ENCODE results near the gene DCP1A.
"Not testable (repeated sequence)": the region's sequence is repeated elsewhere in the genome, so short reads cannot be mapped to it uniquely, and the experiment has no call there.

Gene DCP1A

GRCh38 chr3:53312832-53313231 is 34.5 kb downstream of the DCP1A start:
- no peak overlapping the region for H3K4me3 ChIP-seq (replicated peaks; ENCODE audit: low read depth, low read length)
- no peak for TF ChIP-seq CTCF (IDR thresholded peaks at IDR 0.05; ENCODE audit: low read depth, low read length, missing control alignments)
- no peak for DNase-seq (ENCODE audit: extremely low read depth, low read depth)

- TF ChIP-seq CTCF (IDR thresholded peaks at IDR 0.05; ENCODE audit: low read depth, low read length, missing control alignments): no peak
- no peak for DNase-seq (ENCODE audit: extremely low read depth, low read depth)
- H3K4me3 ChIP-seq (replicated peaks; ENCODE audit: low read depth, low read length): no peak overlapping the region
Observed at GRCh38 chr3:53311882-53312281, 35.5 kb downstream of the DCP1A start.

- TF ChIP-seq CTCF (IDR thresholded peaks at IDR 0.05; ENCODE audit: low read depth, low read length, missing control alignments): no peak
- no peak for DNase-seq (ENCODE audit: extremely low read depth, low read depth)
- H3K4me3 ChIP-seq (replicated peaks; ENCODE audit: low read depth, low read length): no peak overlapping the region
Observed at GRCh38 chr3:53303957-53304356, 43.4 kb downstream of the DCP1A start.

GRCh38 chr3:53303549-53303948 is 43.8 kb downstream of the DCP1A start:
- no peak for TF ChIP-seq CTCF (IDR thresholded peaks at IDR 0.05; ENCODE audit: low read depth, low read length, missing control alignments)
- no peak for DNase-seq (ENCODE audit: extremely low read depth, low read depth)

GRCh38 chr3:53300826-53301225 is 46.5 kb downstream of the DCP1A start:
- no peak for DNase-seq (ENCODE audit: extremely low read depth, low read depth)
- no peak for TF ChIP-seq CTCF (IDR thresholded peaks at IDR 0.05; ENCODE audit: low read depth, low read length, missing control alignments)
- H3K4me3 ChIP-seq (replicated peaks; ENCODE audit: low read depth, low read length): no peak overlapping the region

More at GRCh38 chr3:53303549-53303948, 43.8 kb downstream of the DCP1A start:
- H3K4me3 ChIP-seq (replicated peaks; ENCODE audit: low read depth, low read length): no peak overlapping the region

- H3K4me3 ChIP-seq (replicated peaks; ENCODE audit: low read depth, low read length): not testable (repeated sequence)
- DNase-seq (ENCODE audit: extremely low read depth, low read depth): peak; percentile 16
Observed at GRCh38 chr3:53299611-53300023, 47.7 kb downstream of the DCP1A start.

More at GRCh38 chr3:53299611-53300023, 47.7 kb downstream of the DCP1A start:
- TF ChIP-seq CTCF (IDR thresholded peaks at IDR 0.05; ENCODE audit: low read depth, low read length, missing control alignments): peak; percentile 66
